ENCODE results near the gene ABCC8. TPM values are rescaled to one million over a fixed set of nuclear protein-coding genes. Genes with fewer than 3 reads are reported as not detected.

ABCC8 gene
- total and polyA plus RNA-seq, 9 of the 15 experiments (the other 6 are each of a cell fraction or from before 2014, with no cell fraction given): not detected

DNA sequence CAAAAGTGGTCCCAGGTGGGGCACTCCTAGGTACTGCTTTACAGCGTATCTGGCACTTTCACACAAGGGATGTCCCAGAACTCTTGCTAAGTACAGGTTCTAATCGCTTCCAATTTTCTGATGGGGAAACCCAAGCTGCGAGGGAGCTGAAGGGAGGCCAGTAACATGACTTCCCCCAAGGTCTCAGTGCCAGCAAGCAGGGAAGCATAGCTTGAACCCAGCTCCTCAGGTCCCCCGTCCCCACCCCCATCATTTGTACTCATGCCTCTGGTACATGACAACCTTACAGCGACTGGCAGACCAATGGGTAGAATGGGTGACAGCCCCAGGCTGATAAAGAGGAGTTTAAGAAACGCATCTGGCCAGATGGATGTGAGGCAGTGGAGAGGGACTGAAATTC is 716 bp upstream of the ABCC8 start:
- FAIRE-seq (no peak), ATAC-seq (no peak), DNase-seq (ENCODE audit: extremely low read depth in 1 of 4, low spot score in 3 of 4) (no peak)
- Histone ChIP-seq H3K9ac (ENCODE audit: insufficient read depth in 1 of 2, low read depth in 2 of 2, low read length in 2 of 2) (no peak overlapping the region), H3K79me2 (ENCODE audit: control insufficient read depth, insufficient read depth, low read length) (no peaks in the 10 kb centered on the region), H3K4me3 (no peak overlapping the region), H3K27ac (ENCODE audit: extremely low read depth, low read depth, low read length) (no peak overlapping the region), H3K27me3 (ENCODE audit: control insufficient read depth in 2 of 2, insufficient read depth in 2 of 2, low read length in 2 of 2) (peaks cover 9 to 55% of the 10 kb centered on the region in 2 experiments; a peak in 4 of 5 replicates), H4K20me1 (replicated peaks; ENCODE audit: control insufficient read depth, insufficient read depth, low read length) (no peaks in the 10 kb centered on the region), H3K36me3 (ENCODE audit: control insufficient read depth, insufficient read depth, low read length) (no peaks in the 10 kb centered on the region), H3K9me3 (replicated peaks; ENCODE audit: control insufficient read depth, insufficient read depth, low read depth, low read length) (no peaks in the 10 kb centered on the region), H3K4me1 (replicated peaks in 1 of 2; ENCODE audit: control insufficient read depth in 2 of 2, insufficient read depth in 2 of 2, low read length in 2 of 2) (peaks cover 0 to 8% of the 10 kb centered on the region in 2 experiments; a peak in 1 of 5 replicates), H3K4me2 (ENCODE audit: insufficient read depth, low read length) (no peak overlapping the region), H2AFZ (ENCODE audit: low read depth, low read length) (no peak overlapping the region), H3K9me1 (ENCODE audit: control insufficient read depth, insufficient read depth, low read length) (no peaks in the 10 kb centered on the region)
- ChIA-PET CTCF (ENCODE audit: low intra/inter-chr PET ratio) (no interaction called here), POLR2A (no interaction called here)
- BruUV-seq (replicated peaks): no TSS peak
- WGBS (ENCODE audit: insufficient coverage, low coverage, missing lambda C conversion rate): 6% methylated on average over 5 of the region's 6 CpGs
- in situ Hi-C loops (cut with MboI) (no loop called here), intact Hi-C loops (cut with micrococcal nuclease) (no loop called here)
- TF ChIP-seq HDAC8 (tag; IDR thresholded peaks at IDR 0.05): no peak
- TF ChIP-seq, protein P1, sequence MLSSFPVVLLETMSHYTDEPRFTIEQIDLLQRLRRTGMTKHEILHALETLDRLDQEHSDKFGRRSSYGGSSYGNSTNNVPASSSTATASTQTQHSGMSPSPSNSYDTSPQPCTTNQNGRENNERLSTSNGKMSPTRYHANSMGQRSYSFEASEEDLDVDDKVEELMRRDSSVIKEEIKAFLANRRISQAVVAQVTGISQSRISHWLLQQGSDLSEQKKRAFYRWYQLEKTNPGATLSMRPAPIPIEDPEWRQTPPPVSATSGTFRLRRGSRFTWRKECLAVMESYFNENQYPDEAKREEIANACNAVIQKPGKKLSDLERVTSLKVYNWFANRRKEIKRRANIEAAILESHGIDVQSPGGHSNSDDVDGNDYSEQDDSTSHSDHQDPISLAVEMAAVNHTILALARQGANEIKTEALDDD (IDR thresholded peaks at IDR 0.05): no peak
- no peak for TF ChIP-seq CSDE1 (IDR thresholded peaks at IDR 0.05)
- TF ChIP-seq, protein P2, sequence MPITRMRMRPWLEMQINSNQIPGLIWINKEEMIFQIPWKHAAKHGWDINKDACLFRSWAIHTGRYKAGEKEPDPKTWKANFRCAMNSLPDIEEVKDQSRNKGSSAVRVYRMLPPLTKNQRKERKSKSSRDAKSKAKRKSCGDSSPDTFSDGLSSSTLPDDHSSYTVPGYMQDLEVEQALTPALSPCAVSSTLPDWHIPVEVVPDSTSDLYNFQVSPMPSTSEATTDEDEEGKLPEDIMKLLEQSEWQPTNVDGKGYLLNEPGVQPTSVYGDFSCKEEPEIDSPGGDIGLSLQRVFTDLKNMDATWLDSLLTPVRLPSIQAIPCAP (CRISPR knock-in tag; IDR thresholded peaks at IDR 0.05; ENCODE audit: borderline replicate concordance): no peak
- no peak for TF ChIP-seq SMARCE1 (IDR thresholded peaks at IDR 0.05)
- TF ChIP-seq, protein P3, sequence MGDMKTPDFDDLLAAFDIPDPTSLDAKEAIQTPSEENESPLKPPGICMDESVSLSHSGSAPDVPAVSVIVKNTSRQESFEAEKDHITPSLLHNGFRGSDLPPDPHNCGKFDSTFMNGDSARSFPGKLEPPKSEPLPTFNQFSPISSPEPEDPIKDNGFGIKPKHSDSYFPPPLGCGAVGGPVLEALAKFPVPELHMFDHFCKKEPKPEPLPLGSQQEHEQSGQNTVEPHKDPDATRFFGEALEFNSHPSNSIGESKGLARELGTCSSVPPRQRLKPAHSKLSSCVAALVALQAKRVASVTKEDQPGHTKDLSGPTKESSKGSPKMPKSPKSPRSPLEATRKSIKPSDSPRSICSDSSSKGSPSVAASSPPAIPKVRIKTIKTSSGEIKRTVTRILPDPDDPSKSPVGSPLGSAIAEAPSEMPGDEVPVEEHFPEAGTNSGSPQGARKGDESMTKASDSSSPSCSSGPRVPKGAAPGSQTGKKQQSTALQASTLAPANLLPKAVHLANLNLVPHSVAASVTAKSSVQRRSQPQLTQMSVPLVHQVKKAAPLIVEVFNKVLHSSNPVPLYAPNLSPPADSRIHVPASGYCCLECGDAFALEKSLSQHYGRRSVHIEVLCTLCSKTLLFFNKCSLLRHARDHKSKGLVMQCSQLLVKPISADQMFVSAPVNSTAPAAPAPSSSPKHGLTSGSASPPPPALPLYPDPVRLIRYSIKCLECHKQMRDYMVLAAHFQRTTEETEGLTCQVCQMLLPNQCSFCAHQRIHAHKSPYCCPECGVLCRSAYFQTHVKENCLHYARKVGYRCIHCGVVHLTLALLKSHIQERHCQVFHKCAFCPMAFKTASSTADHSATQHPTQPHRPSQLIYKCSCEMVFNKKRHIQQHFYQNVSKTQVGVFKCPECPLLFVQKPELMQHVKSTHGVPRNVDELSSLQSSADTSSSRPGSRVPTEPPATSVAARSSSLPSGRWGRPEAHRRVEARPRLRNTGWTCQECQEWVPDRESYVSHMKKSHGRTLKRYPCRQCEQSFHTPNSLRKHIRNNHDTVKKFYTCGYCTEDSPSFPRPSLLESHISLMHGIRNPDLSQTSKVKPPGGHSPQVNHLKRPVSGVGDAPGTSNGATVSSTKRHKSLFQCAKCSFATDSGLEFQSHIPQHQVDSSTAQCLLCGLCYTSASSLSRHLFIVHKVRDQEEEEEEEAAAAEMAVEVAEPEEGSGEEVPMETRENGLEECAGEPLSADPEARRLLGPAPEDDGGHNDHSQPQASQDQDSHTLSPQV (IDR thresholded peaks at IDR 0.05): no peak
- no peak for TF ChIP-seq POLR2B (IDR thresholded peaks at IDR 0.05; ENCODE audit: low read depth, partially characterized antibody)
- TF ChIP-seq FOXA1 (IDR thresholded peaks at IDR 0.05; ENCODE audit: borderline replicate concordance): no peak
- TF ChIP-seq NCOR1 (IDR thresholded peaks at IDR 0.05): no peak
- TF ChIP-seq HDAC3 (IDR thresholded peaks at IDR 0.05; ENCODE audit: borderline replicate concordance, partially characterized antibody): no peak
- TF ChIP-seq IRF2 (CRISPR knock-in tag; IDR thresholded peaks at IDR 0.05): no peak
- TF ChIP-seq, protein P4, sequence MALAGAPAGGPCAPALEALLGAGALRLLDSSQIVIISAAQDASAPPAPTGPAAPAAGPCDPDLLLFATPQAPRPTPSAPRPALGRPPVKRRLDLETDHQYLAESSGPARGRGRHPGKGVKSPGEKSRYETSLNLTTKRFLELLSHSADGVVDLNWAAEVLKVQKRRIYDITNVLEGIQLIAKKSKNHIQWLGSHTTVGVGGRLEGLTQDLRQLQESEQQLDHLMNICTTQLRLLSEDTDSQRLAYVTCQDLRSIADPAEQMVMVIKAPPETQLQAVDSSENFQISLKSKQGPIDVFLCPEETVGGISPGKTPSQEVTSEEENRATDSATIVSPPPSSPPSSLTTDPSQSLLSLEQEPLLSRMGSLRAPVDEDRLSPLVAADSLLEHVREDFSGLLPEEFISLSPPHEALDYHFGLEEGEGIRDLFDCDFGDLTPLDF (CRISPR knock-in tag; IDR thresholded peaks at IDR 0.05): no peak
- TF ChIP-seq, protein P5, sequence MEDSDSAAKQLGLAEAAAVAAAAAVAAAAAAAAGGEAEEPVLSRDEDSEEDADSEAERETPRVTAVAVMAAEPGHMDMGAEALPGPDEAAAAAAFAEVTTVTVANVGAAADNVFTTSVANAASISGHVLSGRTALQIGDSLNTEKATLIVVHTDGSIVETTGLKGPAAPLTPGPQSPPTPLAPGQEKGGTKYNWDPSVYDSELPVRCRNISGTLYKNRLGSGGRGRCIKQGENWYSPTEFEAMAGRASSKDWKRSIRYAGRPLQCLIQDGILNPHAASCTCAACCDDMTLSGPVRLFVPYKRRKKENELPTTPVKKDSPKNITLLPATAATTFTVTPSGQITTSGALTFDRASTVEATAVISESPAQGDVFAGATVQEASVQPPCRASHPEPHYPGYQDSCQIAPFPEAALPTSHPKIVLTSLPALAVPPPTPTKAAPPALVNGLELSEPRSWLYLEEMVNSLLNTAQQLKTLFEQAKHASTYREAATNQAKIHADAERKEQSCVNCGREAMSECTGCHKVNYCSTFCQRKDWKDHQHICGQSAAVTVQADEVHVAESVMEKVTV (CRISPR knock-in tag; IDR thresholded peaks at IDR 0.05): no peak
- TF ChIP-seq SRSF1 (IDR thresholded peaks at IDR 0.05; ENCODE audit: low read depth, low read length): no peak
